Activated T-cell treated with anti-CD3 and anti-CD28 coated beads, Interleukin-2, amount 50 U/mL, for 48 hours (primary cell): Measurements from ENCODE around the gene EFNB2.

Source experiments
- DNase-seq, 2 experiments: peaks; one replicate each; pipeline ENCODE4 v3.0.0-alpha.2; 2020

Gene EFNB2

GRCh38 chr13:106480351-106480910, 55.0 kb downstream of the EFNB2 start:
- DNase-seq: no peak

GRCh38 chr13:106479929-106480328, 55.5 kb downstream of the EFNB2 start:
- DNase-seq: no peak

- no peak for DNase-seq
Observed at GRCh38 chr13:106478116-106478515, 57.3 kb downstream of the EFNB2 start.

- DNase-seq: no peak
Observed at GRCh38 chr13:106477303-106477702, 58.2 kb downstream of the EFNB2 start.

- DNase-seq: no peak
Observed at GRCh38 chr13:106475852-106476251, 59.6 kb downstream of the EFNB2 start.

GRCh38 chr13:106474912-106475311, 60.5 kb downstream of the EFNB2 start:
- DNase-seq: no peak

GRCh38 chr13:106473154-106473553, 62.3 kb downstream of the EFNB2 start:
- DNase-seq: no peak

GRCh38 chr13:106472621-106473020, 62.8 kb downstream of the EFNB2 start:
- DNase-seq: no peak

GRCh38 chr13:106471957-106472543, 63.4 kb downstream of the EFNB2 start:
- no peak for DNase-seq

- no peak for DNase-seq
Observed at GRCh38 chr13:106470576-106470975, 64.9 kb downstream of the EFNB2 start.

- DNase-seq: no peak
Observed at GRCh38 chr13:106468744-106469590, 66.5 kb downstream of the EFNB2 start.

GRCh38 chr13:106468207-106468606, 67.3 kb downstream of the EFNB2 start:
- no peak for DNase-seq

GRCh38 chr13:106467427-106468122, 67.9 kb downstream of the EFNB2 start:
- DNase-seq: no peak

GRCh38 chr13:106466691-106467426, 68.6 kb downstream of the EFNB2 start:
- no peak for DNase-seq

GRCh38 chr13:106464076-106464475, 71.4 kb downstream of the EFNB2 start:
- no peak for DNase-seq

GRCh38 chr13:106462710-106463109, 72.8 kb downstream of the EFNB2 start:
- DNase-seq: no peak

GRCh38 chr13:106455777-106456176, 79.7 kb downstream of the EFNB2 start:
- DNase-seq: no peak

- DNase-seq: no peak
Observed at GRCh38 chr13:106455190-106455589, 80.3 kb downstream of the EFNB2 start.

GRCh38 chr13:106453101-106453500, 82.4 kb downstream of the EFNB2 start:
- no peak for DNase-seq

GRCh38 chr13:106450991-106451390, 84.5 kb downstream of the EFNB2 start:
- DNase-seq: no peak

- DNase-seq: no peak
Observed at GRCh38 chr13:106449096-106449495, 86.4 kb downstream of the EFNB2 start.

- DNase-seq: no peak
Observed at GRCh38 chr13:106445996-106446395, 89.5 kb downstream of the EFNB2 start.
